ENCODE measurements around the gene MAP3K12.
A peak's percentile ranks its signal among the peaks of the same experiment; 100 is the strongest.
"Not testable (repeated sequence)": the region's sequence is repeated elsewhere in the genome, so short reads cannot be mapped to it uniquely, and the experiment has no call there.

Gene MAP3K12

DNA sequence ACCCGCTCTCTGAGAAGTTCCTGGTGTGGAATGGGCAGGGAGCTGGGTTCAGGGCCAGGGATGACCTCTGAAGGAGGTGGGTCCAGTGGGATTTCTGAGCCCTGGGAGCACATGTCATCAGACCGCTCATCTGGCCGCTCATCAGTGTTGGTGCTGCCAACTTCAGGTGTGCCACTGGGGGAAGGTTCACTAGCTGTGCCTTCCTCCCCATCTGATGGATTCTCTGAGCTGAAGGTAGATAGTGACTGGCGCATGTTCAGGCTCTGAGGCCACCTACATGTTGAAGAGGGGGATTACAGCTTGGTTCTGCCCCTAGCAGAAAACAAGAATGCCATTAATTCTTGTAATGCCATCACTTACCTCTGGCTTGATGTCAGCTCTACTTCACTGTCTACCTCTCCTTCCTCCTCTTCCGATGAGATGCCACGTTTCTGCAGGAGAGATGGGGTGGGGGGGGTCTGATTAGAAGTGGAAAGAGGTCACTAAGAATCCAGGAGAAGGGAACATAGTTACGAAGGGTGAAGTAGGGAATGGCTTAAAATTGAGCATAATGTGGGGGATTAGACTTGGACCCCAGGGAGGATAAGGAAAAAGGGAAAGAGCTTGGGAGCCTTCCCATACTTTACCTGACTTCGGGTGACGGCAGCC, 17.2 kb downstream of the MAP3K12 start:
- Histone ChIP-seq H3K27ac (ENCODE audit: low read depth, low read length, poor library complexity, severe bottlenecking) (no peak overlapping the region), H3K4me3 (ENCODE audit: low read depth, low read length, poor library complexity, severe bottlenecking) (no peak overlapping the region), H3K36me3 (ENCODE audit: insufficient read depth, low read length) (peaks cover 91% of the 10 kb centered on the region), H2AFZ (ENCODE audit: low read length) (no peak overlapping the region), H3K4me1 (ENCODE audit: insufficient read depth, low read length, severe bottlenecking) (no peaks in the 10 kb centered on the region), H4K20me1 (ENCODE audit: insufficient read depth, low read length) (no peaks in the 10 kb centered on the region), H3K9ac (ENCODE audit: low read length) (no peak overlapping the region), H3K27me3 (ENCODE audit: insufficient read depth, low read length) (no peaks in the 10 kb centered on the region), H3K9me2 (ENCODE audit: low read depth, low read length) (no peaks in the 10 kb centered on the region), H3K79me2 (ENCODE audit: insufficient read depth, low read length) (no peaks in the 10 kb centered on the region), H3K4me2 (ENCODE audit: low read length) (no peak overlapping the region), H3F3A (ENCODE audit: insufficient read depth, low read length) (peaks cover 7% of the 10 kb centered on the region; the same call in 1 of the 2 replicates), H3K9me3 (ENCODE audit: low read length) (no peaks in the 10 kb centered on the region)
- TF ChIP-seq EZH2 (IDR thresholded peaks at IDR 0.05; ENCODE audit: borderline replicate concordance, low read length), result no peak
- TF ChIP-seq, protein P1, sequence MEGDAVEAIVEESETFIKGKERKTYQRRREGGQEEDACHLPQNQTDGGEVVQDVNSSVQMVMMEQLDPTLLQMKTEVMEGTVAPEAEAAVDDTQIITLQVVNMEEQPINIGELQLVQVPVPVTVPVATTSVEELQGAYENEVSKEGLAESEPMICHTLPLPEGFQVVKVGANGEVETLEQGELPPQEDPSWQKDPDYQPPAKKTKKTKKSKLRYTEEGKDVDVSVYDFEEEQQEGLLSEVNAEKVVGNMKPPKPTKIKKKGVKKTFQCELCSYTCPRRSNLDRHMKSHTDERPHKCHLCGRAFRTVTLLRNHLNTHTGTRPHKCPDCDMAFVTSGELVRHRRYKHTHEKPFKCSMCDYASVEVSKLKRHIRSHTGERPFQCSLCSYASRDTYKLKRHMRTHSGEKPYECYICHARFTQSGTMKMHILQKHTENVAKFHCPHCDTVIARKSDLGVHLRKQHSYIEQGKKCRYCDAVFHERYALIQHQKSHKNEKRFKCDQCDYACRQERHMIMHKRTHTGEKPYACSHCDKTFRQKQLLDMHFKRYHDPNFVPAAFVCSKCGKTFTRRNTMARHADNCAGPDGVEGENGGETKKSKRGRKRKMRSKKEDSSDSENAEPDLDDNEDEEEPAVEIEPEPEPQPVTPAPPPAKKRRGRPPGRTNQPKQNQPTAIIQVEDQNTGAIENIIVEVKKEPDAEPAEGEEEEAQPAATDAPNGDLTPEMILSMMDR (IDR thresholded peaks at IDR 0.05; ENCODE audit: low read length), result peak; percentile 40; the same call in 1 of the 2 replicates

DNA sequence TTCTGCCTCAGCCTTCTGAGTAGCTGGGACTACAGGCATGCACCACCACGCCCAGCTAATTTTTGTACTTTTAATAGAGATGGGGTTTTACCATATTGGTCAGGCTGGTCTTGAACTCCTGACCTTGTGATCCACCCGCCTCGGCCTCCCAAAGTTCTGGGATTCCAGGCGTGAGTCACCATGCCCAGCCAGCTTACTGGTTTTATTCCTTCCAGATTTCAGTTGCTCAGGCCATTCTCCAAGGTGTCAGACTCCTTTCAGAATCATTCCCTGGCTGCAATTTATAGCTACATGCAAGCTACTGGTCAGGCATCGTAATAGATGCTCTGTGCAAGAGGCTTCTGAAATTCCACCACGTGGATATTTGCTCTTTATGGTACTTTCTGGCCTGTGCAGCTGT, 17.8 kb downstream of the MAP3K12 start:
- H4K20me1 ChIP-seq (ENCODE audit: insufficient read depth, low read length); H2AFZ ChIP-seq (ENCODE audit: low read length); H3K9me3 ChIP-seq (ENCODE audit: low read length); H3K4me2 ChIP-seq (ENCODE audit: low read length); H3K4me3 ChIP-seq (ENCODE audit: low read depth, low read length, poor library complexity, severe bottlenecking); H3F3A ChIP-seq (ENCODE audit: insufficient read depth, low read length); H3K27ac ChIP-seq (ENCODE audit: low read depth, low read length, poor library complexity, severe bottlenecking); H3K79me2 ChIP-seq (ENCODE audit: insufficient read depth, low read length); H3K27me3 ChIP-seq (ENCODE audit: insufficient read depth, low read length); H3K9me2 ChIP-seq (ENCODE audit: low read depth, low read length); H3K9ac ChIP-seq (ENCODE audit: low read length); H3K4me1 ChIP-seq (ENCODE audit: insufficient read depth, low read length, severe bottlenecking): not testable (repeated sequence)
- H3K36me3 ChIP-seq (ENCODE audit: insufficient read depth, low read length), result peaks cover 96% of the 10 kb centered on the region

DNA sequence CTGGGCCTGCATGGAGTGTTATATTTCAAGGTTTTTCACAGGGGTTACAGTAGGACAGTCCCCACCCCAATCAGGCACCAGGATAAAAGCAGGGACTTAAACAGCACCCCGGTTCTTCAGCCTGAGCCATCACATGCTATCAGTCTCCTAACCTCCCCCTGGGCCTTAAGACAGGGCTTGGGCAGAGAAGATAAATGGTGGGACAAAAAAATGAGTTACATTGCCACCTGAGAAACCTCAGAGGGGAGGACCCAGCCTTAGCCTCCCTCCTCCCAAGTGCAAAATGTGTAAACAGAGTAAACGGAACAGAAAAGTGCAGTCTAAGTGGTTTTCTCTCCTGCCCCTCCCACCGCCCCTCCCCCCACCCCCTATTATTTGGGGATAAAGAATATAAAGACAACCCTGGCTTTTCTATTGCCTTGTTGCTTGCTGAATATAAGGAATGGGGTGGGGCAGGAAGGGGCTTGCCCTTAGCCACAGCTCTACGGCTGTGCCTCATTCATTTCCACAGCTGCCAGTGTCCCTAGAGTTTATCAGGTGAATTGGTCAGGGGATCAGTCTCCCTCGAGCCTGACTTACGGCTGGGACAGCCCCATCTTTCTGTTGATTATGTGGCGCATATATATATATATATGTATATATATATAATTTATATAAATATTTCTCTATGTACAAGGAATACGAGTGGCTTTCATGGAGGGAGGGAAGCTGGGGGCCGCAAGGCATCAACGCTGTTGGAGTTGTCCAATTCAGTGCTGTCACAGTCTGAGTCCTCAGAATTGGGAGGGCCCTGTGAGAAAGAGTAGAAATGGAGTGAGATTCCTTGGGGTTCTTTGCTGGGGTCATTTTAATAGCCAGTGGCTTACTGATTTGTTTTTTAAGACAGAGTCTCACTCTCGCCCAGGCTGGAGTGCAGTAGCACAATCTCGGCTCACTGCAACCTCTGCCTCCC, 18.5 kb downstream of the MAP3K12 start:
- H3K4me2 ChIP-seq (ENCODE audit: low read length), result no peak overlapping the region
- no peak overlapping the region for H3K9ac ChIP-seq (ENCODE audit: low read length)
- H3K4me3 ChIP-seq (ENCODE audit: low read depth, low read length, poor library complexity, severe bottlenecking), result no peak overlapping the region
- no peaks in the 10 kb centered on the region for H3K9me3 ChIP-seq (ENCODE audit: low read length)
- no peaks in the 10 kb centered on the region for H3K27me3 ChIP-seq (ENCODE audit: insufficient read depth, low read length)
- peaks cover 96% of the 10 kb centered on the region for H3K36me3 ChIP-seq (ENCODE audit: insufficient read depth, low read length)
- H2AFZ ChIP-seq (ENCODE audit: low read length), result no peak overlapping the region
- peaks cover 7% of the 10 kb centered on the region; the same call in 1 of the 2 replicates for H3F3A ChIP-seq (ENCODE audit: insufficient read depth, low read length)
- H4K20me1 ChIP-seq (ENCODE audit: insufficient read depth, low read length), result no peaks in the 10 kb centered on the region
- H3K27ac ChIP-seq (ENCODE audit: low read depth, low read length, poor library complexity, severe bottlenecking), result no peak overlapping the region
- H3K4me1 ChIP-seq (ENCODE audit: insufficient read depth, low read length, severe bottlenecking), result no peaks in the 10 kb centered on the region
- H3K79me2 ChIP-seq (ENCODE audit: insufficient read depth, low read length), result no peaks in the 10 kb centered on the region
- TF ChIP-seq, protein P1 (IDR thresholded peaks at IDR 0.05; ENCODE audit: low read length), result no peak
- TF ChIP-seq EZH2 (IDR thresholded peaks at IDR 0.05; ENCODE audit: borderline replicate concordance, low read length), result no peak
- H3K9me2 ChIP-seq (ENCODE audit: low read depth, low read length), result no peaks in the 10 kb centered on the region
